Activated CD8-positive, alpha-beta memory T cell treated with anti-CD3 and anti-CD28 coated beads, Interleukin-2, amount 50 U/mL, for 4 hours (primary cell): Measurements from ENCODE around the gene RALBP1.
"Not testable (repeated sequence)": the region's sequence is repeated elsewhere in the genome, so short reads cannot be mapped to it uniquely, and the experiment has no call there.

ENCODE experiments used
- DNase-seq: peaks from one replicate; pipeline ENCODE4 v3.0.0-alpha.2; 2020

Gene RALBP1

GRCh38 chr18:9474983-9475642 lies at the start of gene RALBP1:
Gene RALBP1 (plus strand): TSS chr18:9475513. CDS start chr18:9513046, 37,533 bp downstream.
- DNase-seq: peak; percentile 98

DNA sequence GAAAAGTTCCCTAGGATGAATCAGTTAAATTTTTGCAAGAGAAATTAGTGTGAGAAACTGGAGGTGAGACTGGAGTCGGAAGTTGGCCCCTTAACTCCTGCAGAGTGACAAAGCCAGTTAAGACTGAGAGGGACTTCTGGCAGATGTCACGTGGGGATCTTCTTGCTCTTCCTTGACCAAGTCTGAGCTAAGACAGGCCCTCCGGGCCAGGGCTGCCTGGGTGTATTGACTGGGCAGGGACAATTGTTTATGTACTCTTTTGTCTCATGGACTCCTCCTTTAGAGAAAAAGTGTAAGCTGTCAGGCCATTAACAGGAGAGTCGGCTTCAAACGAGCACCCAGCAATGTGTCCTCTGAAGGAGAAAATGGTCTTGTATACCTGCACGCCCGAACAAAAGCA lies 48.6 kb upstream of the RALBP1 start:
- no peak for DNase-seq

DNA sequence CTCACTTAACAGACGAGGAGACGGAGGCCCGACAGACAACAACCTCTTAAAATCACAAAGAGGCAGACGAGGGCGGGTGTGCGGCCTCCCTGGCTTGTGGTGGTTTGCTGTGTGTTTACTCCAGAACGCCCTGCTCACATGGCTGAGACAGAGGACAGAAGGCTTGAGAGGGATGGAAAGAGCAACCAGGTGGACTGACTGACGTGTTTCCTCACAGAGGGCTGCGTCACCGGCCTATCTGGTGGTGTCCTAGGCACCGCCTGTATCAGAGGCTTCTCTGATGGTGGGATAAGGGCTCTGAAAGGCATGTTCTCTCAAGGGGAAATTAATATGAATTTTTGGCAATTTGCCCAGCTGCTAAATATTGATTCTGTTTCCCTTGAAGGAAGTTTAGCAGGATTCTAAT lies 47.0 kb upstream of the RALBP1 start:
- DNase-seq: no peak

DNA sequence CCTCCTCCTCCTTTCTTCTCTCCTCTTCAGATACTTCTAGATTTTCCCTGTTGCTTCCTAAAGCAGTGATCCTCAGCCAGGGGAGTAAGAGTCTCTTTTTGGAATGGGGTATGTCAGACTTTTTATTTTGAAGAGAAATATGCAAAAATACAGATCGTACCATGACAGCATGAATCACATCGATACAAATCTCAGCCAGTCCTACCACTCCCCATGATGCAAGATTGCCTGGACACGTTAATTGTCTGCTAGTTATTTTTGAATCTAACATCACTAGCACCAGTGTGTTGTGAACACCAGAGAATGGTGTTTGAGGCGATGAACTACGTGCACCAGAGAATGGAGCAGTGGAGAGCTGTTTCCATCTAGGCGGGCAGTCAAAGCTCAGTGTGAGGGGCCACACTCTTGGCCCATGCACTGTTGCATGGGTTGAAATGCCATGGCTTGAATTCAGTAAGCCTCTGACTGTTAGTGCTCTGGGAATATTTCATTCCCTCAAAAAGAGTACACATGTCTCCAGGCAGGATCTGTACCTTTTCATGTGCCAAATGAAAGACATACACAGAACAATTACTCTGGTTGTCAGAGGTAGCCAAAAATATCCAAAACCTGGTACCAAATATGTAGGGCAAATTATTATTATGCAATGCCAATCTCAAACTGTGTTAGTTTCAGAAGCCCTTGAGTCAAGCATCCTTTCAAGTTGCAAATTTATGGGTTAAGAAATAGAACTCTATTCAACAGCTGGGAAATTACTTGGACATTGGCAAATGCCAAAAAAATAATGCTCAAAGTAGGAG lies 46.3 kb upstream of the RALBP1 start:
- DNase-seq: no peak

DNA sequence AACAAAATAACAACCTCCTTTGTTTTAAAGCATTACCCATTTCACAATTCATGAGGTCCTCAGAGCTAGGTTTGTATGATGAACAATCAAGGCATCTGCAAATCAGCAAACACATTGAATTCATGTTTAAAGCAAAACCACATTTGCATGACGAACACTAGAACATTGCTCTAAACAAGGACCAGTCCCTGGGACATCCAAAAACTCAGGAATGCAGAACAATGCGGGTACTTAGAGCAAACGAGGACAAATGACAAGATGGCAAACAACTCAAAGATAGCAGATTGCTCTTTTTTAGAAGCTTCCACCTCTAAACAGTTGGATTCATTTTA lies 45.7 kb upstream of the RALBP1 start:
- DNase-seq: no peak

GRCh38 chr18:9430315-9430714 lies 45.0 kb upstream of the RALBP1 start:
- DNase-seq: not testable (repeated sequence)

DNA sequence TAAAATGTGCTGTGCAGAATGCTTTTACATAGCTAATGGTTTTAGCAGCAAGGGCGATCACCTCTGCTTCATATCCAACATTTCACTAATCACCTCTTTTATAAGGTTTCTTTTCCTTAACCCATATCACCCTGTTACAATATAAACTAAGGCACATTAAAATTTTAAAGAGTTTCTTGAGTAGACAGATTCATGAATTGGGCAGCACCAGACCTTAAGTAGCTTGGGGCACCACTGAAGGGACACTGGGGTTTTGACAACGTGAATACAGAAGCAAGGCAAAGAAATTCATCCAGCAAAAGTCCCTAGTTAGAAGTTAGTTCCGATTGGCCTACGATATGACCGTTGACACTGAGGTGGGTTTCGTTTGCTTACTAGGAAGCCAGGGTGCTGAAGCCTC lies 44.0 kb upstream of the RALBP1 start:
- DNase-seq: no peak

DNA sequence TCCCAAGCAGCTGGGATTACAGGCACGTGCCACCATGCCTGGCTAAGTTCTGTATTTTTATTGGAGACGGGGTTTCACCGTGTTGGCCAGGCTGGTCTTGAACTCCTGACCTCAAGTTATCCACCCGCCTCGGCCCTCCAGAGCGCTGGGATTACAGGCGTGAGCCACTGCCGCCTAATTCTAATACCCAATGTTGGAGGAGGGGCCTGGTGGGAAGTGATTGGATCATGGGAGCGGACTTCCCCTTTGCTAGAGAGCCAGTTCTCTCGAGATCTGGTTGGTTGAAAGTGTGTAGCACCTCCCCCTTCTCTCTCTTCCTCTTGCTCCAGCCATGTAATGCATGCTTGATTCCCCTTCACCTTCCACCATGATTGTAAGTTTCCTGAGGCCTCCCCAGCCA lies 42.2 kb upstream of the RALBP1 start:
- not testable (repeated sequence) for DNase-seq

GRCh38 chr18:9433671-9434121 lies 41.6 kb upstream of the RALBP1 start:
- no peak for DNase-seq

DNA sequence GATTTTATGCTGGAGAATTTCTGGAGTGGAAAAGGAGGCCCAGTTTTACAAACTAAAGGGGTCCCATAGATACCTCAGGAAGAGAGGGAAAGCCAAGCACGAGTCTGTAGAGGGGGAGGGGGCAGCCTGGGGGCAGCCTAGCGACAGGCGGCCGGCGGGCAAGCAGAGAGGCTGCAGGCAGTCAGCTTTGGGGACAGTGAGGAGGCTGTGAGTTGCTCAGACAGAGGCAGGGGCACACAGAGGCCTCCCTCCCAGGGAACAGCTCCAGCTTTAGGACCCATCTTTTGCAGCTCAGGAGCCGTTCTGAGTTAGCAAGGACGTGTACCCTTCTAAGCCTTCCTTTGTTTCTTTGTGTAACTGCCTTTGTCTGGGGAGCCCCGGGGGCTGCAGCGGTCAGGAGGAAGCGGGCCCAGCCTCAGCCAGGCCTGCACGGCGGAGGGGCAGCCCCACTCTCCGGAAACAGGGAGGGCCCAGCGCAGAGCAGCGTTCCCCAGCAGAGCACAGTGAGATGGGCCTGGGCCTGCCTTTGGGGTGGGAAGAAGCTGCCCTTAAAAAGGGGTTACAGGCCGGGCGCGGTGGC lies 41.1 kb upstream of the RALBP1 start:
- DNase-seq: no peak

- DNase-seq: no peak
These were observed 40.3 kb upstream of the RALBP1 start for GRCh38 chr18:9435041-9435440.

DNA sequence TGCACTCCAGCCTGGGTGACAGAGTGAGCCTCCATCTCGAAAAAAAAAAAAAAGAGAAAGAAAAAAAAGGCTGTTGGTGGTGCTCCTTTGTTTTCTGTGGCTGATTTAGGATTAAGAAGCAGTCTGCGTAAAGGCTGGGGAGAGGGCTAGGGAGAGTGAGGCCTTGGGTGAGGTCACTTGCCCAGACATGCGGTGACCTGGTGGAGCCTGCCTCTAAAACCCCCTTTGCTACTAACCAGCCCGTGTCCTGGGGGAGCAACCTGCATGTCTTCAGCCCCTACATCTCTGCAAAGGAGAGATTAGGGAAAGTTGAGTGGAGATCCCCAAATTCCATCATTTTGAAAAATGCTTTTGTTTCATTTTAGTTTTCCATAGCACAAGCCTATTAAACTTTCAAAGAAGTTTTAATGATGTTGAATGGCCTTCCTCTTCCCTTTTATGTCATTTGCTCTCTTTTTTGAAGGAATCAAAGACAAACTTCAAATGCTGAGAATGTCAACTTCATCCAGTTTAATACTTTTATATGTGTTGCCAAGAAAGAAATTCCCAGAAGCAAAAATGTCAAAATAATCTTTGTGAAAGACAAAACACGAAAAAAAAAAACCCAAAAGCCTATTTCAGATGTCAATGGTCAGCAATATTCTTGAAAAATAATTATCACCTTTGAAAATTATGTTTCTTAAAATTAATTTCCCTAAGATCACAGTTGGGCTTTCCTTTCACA lies 38.9 kb upstream of the RALBP1 start:
- DNase-seq: no peak

DNA sequence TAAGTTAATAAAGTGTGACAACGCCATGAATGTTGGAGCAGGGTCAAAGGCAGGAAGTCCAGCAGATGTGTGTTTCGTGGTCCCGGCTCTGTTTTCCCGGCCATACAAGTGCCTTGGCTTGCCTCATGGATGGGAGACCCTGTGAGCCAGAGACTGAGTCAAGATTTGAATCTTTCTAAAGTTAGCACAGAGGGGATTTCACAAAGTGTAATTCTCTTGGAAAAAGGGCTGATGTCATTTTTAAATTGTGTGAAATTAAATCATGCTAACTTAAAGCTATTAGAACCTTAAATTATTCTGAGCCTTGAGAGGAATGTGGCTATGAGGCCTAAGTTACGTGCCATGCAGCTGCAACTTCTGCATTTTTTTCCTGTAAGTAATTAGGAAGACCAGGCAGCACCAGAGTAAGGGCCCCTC lies 38.3 kb upstream of the RALBP1 start:
- DNase-seq: no peak

- no peak for DNase-seq
These were observed 37.6 kb upstream of the RALBP1 start for GRCh38 chr18:9437672-9438071.

DNA sequence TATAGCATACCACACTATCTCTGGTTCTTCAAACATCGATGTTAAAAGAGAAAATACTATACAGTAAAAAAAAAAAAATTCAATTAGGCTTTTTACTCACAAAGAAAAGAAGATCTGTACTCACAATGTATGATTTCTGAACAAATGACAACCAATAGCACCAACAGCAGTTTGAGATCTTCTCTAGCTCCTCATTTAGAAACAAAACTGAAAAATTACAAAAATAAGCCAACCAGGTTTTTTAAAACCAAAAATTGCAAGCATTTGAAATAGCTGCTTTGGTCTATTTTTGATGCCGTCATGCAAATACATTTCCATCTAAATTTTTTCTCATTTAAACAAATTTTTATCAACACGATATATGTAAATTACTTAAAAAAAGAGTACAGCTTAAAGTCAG lies 34.3 kb upstream of the RALBP1 start:
- DNase-seq: no peak

DNA sequence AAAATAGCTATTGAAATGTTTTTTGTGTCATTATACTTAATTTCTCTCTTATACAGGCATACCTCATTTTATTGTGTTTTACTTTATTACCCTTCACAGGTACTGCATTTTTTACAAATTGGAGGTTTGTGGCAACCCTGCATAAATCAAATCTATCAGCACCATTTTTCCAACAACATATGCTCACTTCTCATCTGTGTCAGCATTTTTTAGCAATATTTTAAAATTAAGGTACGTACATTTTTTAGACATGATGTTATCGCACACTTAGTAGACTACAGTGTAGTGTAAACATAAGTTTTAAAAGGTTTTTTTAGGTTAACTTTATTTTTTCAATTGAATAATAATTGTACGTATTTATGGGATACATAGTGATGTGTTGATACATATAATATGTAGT lies 30.8 kb upstream of the RALBP1 start:
- DNase-seq: no peak

DNA sequence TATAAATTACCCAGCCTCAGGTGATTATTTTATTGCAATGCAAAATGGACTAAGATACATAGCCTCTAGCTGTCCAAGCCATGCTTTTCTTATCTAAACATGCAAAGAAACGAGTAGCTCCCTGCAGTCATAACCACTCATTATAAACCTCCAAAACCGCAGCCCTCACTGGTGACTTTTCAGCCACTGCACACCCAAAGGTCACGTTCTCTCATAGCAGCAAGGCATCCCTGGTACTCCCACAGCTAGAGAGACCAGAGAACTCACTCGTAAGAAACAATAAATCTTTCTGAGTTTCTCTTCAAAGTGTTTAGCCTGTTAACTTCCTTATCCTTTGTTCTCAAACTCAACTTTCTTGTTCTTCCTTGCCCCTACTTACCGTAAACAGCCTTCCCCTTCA lies 28.5 kb upstream of the RALBP1 start:
- no peak for DNase-seq

GRCh38 chr18:9447334-9447733 lies 28.0 kb upstream of the RALBP1 start:
- DNase-seq: no peak

DNA sequence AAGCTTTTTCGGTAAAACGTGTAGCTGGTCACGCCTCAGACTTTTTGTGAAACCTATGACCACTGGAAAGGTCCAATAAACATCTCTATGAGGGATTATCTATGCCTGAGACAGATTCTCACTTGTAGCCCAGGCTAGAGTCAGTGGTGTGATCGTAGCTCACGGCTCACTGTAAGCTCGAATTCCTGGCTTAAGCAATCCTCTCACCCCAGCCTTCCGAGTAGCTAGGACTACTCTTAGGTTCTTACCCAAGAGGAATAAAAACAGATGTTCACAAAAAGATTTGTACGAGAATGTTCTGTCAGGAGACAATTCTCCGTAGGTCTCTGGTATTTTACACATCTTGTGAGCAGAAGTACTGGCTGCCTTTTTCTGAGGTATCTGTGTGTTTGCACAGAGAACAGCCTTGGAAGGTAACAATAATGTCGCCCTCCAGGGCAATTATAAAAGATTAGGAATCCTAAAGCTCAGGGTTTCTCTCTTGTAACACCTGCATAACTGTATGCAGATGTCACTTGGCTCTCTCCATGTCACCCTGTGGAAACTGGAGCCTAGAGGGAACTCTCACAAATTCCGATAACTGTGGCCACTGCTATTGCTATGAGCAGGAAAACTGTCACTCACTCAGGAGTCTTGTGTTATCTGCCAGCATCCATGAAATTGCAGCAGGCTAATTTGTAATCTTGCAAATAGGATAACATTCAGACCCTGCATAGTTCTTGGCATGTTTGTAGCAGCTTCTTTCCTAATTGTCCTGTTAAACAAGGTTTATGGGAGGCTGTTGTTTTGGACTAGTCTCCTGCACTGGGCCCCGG lies 25.5 kb upstream of the RALBP1 start:
- DNase-seq: no peak

DNA sequence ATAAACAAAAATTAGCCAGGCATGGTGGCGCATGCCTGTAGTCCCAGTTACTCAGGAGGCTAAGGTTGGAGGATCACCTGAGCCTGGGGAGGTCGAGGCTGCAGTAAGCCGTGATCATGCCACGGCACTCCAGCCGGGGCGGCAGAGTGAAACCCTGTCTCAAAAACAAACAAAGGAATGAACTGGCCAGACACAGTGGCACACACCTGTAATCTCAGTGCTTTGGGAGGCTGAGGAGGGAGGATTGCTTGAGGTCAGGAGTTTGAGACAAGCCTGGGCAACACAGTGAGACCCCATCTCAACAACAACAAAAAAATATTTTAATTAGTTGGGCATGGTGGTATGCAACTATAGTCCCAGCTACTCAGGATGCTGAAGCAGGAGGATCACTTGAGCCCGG lies 24.4 kb upstream of the RALBP1 start:
- DNase-seq: not testable (repeated sequence)

- no peak for DNase-seq
These were observed 22.0 kb upstream of the RALBP1 start for GRCh38 chr18:9453283-9453682.

DNA sequence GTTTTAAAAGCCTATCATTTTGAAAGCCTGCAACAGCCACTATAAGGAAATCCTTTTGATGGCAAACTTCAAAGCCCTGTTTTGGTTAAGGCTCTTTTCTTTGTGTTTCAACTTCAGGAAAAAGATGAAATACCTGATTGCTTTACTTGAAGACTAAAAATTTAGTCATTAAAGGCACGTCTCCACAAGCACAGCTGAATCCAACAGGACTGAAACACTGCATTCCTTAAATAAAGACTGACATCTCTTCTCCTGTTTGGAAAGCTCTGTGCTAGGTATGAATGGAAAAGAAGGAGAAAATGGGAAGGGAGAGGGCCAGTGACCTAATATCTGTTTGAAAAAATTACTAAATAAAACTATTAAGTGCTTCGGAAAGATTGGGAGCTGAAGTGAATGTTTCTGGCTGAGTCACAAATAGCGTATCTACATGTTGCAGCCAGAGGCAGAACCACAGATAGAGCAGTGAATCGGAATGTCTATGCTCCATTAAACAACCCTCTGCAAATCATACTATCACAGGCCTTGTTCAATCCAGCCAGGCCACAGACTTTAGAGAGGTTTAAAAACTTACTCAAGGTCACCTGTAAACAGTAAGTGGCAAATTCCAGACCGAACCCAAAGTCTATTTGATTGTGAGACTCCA lies 21.1 kb upstream of the RALBP1 start:
- DNase-seq: no peak
